Measurements from ENCODE around the gene DOK3.
A peak's percentile ranks its signal among the peaks of the same experiment; 100 is the strongest.
"Not testable (repeated sequence)": the region's sequence is repeated elsewhere in the genome, so short reads cannot be mapped to it uniquely, and the experiment has no call there.

The DOK3 gene

DNA sequence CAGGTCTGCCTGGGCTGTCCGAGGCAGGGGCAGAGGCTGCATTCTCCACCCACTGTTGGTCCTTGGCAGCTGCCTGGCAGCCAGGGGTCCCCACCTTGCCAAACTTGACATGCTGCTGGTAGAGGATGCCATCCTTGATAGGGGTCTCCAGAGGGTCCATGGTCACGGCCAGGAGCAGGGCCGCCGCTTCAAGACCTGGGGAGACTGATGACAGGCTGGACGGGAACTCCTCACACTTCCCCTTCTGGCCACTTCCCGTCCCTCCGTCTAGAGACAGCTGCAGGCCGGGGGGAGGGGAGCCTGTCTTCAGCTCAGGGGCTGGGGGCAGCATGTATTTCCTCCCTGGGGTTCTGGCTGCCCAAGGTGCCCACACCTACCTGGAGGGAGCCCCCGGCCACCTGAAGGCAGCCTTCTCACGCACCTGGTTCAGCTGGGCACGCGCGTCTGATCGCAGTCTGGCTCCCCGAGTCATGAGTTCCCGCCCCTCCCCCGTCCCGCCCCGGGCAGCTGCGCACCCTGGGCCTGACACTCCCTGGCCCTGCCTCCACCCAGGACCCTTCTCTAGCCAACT lies at the start of gene DOK3:
TSS of gene DOK3 (minus strand) at position 446 of the 571 bp plus-strand sequence. CDS start at position 160, 286 bp downstream.
- DNase-seq = no peak

DNA sequence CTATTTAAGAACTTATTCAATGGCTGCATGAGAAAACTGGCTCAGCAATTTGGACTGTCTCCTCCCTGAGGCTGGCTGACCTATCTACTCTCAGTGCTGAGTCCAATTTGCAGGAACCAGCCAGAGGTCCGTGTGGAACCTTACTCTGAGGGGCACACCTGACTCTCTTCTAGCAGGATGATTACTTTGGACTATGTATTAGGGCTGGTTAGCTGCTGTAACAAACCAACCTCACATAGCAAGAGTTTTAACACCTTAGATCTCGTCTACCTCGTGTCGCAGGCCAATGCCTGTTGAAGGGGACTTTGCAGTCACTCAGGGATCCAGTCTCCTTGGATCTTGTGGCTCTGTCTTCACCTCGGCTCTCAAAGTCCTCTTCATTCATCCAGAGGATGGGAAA lies 48.2 kb upstream of the DOK3 start:
- no peak for DNase-seq

GRCh38 chr5:177557041-177557647 lies 47.5 kb upstream of the DOK3 start:
- no peak for DNase-seq

GRCh38 chr5:177555665-177556064 lies 46.0 kb upstream of the DOK3 start:
- DNase-seq = no peak

GRCh38 chr5:177555228-177555627 lies 45.6 kb upstream of the DOK3 start:
- no peak for DNase-seq

- DNase-seq = peak; percentile 88
Measured at GRCh38 chr5:177554474-177555111, 45.0 kb upstream of the DOK3 start, which contains the start of gene FAM193B. Gene FAM193B, minus strand, starts transcription at chr5:177554563. Its CDS starts 105 bp downstream, at chr5:177554458.

DNA sequence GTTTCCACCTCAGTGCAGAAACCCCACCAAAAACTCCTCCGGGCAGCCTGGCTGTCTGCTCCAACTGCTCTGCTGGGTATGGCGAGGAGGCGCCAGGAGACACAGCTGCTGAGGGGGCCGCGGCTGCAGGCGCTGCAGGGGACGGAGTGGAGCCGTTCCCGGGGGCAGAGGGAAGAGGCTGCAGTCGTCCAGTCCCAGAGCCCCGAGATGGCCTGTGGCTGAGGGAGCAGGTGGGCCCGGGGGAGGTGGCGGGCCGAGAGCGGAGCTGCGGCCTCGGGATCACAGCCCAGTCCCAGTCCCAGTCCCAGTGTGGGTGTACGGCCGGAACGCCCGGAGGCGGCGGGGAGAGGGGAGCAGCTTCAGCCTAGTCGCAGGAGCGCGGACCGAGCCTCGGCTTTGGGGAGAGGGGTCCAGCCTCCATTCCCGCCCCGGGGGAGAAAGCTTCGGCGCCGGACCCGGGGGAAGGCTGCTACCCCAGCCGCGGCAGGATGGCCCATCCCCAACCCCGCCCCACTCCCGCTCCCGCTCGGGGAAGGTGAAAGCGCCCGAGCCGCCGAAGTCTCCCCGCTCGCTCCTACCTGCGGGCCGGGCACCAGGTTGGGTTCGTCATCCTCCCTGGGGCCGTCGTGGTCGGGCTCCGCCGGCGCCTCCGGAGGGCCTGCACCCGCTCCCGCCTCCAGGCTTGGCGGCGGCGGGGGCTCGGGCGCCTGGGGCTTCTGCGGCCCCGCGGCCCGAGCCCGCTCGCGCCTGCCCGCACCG lies 44.2 kb upstream of the DOK3 start:
- peak; percentile 39 for DNase-seq

- no peak for DNase-seq
Measured at GRCh38 chr5:177552839-177553455, 43.3 kb upstream of the DOK3 start.

GRCh38 chr5:177550122-177550521 lies 40.5 kb upstream of the DOK3 start:
- no peak for DNase-seq

GRCh38 chr5:177548495-177548894 lies 38.9 kb upstream of the DOK3 start:
- DNase-seq = no peak

GRCh38 chr5:177547736-177548135 lies 38.1 kb upstream of the DOK3 start:
- DNase-seq = no peak

- no peak for DNase-seq
Measured at GRCh38 chr5:177546258-177546741, 36.7 kb upstream of the DOK3 start.

DNA sequence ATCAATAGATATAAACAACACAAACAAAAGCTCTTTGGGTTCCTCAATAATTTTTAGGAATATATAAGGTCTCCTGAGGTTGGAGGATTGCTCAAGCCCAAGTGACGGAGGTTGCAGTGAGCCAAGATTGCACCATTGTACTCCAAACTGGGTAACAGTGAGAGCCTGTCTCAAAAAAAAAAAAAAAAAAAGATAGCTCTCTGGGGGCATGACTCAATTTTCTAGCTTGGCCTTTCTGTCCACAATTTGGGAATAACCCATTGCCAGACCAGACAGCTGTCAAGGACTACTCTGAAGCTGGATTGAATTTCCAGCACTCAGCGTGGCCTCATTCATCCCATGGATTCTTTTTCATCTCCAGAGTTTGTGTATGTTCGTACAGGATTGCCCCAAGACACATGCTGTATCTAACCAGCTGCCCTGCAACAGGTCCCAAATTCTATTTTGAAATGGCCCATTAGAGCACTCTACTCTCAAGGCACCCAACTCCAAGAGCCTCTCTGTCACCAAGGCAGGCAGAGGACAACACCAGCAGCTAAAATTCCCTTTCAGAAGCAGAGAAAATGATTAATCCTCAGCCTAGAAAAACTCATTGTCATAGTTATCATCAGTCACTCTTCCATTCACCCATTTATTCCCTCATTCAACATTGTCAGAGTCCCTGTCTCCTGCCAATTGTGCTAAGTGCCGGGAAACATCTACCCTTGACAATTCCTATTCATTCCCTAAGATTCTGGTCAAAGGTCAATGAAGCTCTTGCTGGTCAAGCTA lies 36.0 kb upstream of the DOK3 start:
- no peak for DNase-seq

- no peak for DNase-seq
Measured at GRCh38 chr5:177542816-177543465, 33.3 kb upstream of the DOK3 start.

DNA sequence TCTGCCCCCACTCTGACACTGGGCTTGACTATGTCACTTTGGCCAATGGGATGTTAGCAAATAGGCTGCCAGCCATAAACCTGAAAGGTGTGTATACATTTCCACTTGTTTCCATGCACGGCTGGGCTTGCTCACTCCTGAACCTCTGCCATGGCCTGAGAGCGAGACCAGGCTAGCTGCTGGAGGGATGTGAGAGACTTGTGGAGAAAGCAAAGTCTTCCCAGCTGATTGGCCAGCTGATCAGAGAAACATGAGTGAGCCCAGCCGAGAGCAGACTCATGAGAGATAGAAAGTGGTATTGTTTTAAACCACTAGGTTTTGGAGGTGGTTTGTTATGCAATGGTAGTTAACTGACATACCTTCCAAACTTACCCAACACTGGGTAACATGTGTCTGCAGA lies 30.8 kb upstream of the DOK3 start:
- no peak for DNase-seq

DNA sequence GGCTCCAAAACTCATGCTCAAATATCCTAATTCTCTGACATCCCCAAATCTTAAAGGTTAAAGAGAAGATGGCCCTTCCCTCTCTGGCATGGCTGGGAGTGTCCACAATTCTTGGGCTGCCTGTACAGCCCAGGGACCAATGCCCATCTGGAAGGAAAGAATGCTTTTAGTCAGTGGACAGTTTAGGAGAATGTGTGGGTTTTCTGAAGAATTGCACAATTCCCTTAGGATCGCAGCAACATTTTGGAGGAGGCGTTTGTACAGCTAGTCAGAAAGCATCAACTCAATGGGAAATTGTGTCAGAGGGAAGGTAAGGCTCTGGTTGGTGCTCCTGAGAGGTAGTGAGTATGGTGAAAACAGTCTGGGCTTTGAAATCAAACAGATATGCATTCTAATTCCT lies 29.8 kb upstream of the DOK3 start:
- no peak for DNase-seq

DNA sequence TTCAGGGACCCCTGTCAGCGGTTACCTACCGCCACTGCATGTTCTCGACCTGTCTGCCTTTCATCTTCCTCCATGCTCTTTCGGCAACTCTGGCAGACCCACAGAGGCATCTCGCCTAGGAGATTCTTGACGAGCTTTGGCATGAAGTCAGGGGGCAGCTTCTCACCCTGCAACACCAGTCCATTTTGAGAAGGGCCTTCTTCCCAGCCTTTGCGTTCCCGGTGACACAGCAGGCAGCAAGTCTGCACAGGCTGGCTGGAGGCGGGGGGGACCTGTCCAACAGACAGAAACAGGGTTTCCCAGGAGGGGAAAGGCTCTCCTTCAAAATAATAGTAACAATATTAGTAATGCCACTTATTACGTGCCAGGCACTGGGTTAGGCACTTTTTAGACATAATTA lies 29.2 kb upstream of the DOK3 start:
- DNase-seq = no peak

DNA sequence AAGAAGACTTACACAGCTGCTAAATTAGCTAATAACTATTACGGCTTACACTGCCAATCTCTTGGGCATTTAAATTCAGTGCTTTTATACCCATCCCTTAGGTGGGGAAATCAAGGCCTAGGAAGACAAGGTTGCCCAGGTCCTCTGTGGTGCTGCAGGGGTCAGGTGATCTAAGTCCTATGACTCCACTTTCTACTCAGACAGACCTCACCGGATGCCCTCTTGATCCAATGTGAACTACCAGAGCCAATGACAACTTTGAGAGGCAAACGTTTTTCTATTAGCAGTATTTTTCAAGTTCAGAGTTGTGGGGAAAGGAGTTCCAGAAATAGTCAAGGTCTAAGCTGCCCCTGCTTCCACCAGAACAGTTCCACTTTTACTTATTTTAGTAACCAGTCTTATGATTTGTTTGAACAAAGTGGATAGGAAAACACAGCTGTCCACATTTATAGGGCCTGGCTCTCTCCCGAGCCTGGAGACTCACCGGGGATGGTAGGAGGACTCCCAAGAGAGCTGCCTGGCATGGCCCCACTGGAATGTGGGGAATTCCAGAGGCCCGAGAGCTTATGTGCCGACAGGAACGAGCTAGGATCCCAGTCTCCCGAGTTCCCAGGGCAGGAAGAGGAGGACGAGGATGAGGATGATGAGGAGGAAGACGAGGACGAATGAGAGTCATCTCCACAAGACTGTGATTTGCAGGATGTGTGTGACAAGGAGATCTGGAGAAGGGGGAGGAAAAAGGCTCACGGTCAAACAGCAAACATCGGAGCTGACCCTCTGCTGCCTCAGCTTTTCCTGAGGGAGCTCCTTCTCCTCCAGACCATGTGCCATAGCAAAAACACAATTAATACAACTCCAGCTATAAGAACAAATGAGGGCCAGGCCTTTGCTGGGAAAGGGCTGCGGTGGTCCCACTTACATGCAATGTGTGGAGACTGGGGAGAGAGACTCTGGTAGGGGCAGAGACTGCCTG lies 28.0 kb upstream of the DOK3 start:
- no peak for DNase-seq

DNA sequence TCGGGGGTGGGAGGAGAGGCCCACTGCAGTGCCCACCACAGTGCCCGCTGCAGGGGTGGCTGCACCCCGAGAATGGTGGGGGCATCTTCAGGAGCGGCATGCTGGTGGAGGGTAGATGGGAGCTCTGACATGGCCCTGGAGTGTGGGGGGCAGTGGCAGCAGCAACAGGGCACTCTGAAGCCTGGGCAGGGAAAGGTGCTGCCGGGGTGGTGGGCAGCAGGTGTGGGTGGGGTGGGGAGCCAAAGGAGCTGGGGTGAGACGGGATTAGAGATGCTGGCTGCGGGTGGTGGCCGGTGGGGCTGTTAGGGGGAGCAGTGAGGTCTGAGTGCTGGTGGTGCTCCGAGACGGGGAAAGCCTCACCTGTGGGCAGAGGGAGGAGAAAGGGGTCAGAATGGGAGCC lies 26.8 kb upstream of the DOK3 start:
- DNase-seq = no peak

- DNase-seq = no peak
Measured at GRCh38 chr5:177535125-177535524, 25.5 kb upstream of the DOK3 start.

DNA sequence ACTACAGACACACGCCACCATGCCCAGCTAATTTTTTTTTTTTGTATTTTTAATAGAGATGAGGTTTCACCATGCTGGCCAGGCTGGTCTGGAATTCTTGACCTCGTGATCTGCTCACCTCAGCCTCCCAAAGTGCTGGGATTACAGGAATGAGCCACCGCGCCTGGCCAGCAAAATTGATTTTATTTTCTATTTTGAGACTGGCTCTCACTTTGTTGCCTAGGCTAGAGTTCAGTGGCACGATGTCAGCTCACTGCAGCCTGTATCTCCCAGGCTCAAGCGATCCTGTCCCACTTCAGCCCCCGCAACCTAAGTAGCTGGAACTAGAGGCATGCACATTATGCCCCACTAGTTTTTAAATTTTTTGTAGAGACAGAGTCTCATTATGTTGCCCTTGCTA lies 24.8 kb upstream of the DOK3 start:
- DNase-seq = not testable (repeated sequence)
